ENCODE results near the gene GRIK1.

GRCh38 chr21:29721221-29721620, 218.6 kb downstream of the GRIK1 start:
- TF ChIP-seq CTCF (IDR thresholded peaks at IDR 0.05) (no peak), POLR2A (IDR thresholded peaks at IDR 0.05) (no peak)
